Left kidney (tissue), 8 donors: Measurements from ENCODE around the gene DPH7. TPM values are rescaled to one million over a fixed set of nuclear protein-coding genes. Genes with fewer than 3 reads are reported as not detected.
"Not testable (repeated sequence)": the region's sequence is repeated elsewhere in the genome, so short reads cannot be mapped to it uniquely, and the experiment has no call there.

Source experiments
- DNase-seq: peaks from one replicate; pipeline ENCODE4 v3.0.0-alpha.2; 2013
- long read RNA-seq, 8 donors: transcript quantifications; one replicate each; lab custom pipeline, GENCODE V29; 2026
- polyA plus RNA-seq: library from polyadenylated mRNA; unstranded; fragments of 120-200 nt; gene quantifications from one replicate; pipeline ENCODE4 v1.2.1, GENCODE V29; 2013; ENCODE audit not compliant: insufficient read length

The DPH7 gene
- polyA plus RNA-seq = 55.2 TPM
- long read RNA-seq, donor 1, transcript DPH7-201 (9 exons, 1,847 nt) = major isoform, 5 of 8 reads
- long read RNA-seq, donor 1, partial matches to known transcripts = 0 of 8 reads
- long read RNA-seq, donor 1, other reads (novel, unspliced or antisense) = 0 of 8 reads
- long read RNA-seq, donor 2, partial matches to known transcripts = 8 of 13 reads
- long read RNA-seq, donor 2, other reads (novel, unspliced or antisense) = 0 of 13 reads
- long read RNA-seq, donor 3, partial matches to known transcripts = 0 of 4 reads
- long read RNA-seq, donor 3, other reads (novel, unspliced or antisense) = 0 of 4 reads
- long read RNA-seq, donor 4, partial matches to known transcripts = 0 of 1 reads
- long read RNA-seq, donor 4, other reads (novel, unspliced or antisense) = 0 of 1 reads
- long read RNA-seq, donor 5, partial matches to known transcripts = 0 of 6 reads
- long read RNA-seq, donor 5, other reads (novel, unspliced or antisense) = 0 of 6 reads
- long read RNA-seq, donor 6, partial matches to known transcripts = 14 of 15 reads
- long read RNA-seq, donor 6, other reads (novel, unspliced or antisense) = 0 of 15 reads
- long read RNA-seq, donor 7, partial matches to known transcripts = 0 of 5 reads
- long read RNA-seq, donor 7, other reads (novel, unspliced or antisense) = 0 of 5 reads
- long read RNA-seq, donor 8 = 0 reads

- peak; percentile 92 for DNase-seq
Observed at GRCh38 chr9:137578518-137579258, at the start of gene DPH7. TSS of gene DPH7 (minus strand) at chr9:137578925. CDS start at chr9:137578777, 148 bp downstream.

GRCh38 chr9:137627406-137627805 is 48.7 kb upstream of the DPH7 start:
- DNase-seq = not testable (repeated sequence)

DNA sequence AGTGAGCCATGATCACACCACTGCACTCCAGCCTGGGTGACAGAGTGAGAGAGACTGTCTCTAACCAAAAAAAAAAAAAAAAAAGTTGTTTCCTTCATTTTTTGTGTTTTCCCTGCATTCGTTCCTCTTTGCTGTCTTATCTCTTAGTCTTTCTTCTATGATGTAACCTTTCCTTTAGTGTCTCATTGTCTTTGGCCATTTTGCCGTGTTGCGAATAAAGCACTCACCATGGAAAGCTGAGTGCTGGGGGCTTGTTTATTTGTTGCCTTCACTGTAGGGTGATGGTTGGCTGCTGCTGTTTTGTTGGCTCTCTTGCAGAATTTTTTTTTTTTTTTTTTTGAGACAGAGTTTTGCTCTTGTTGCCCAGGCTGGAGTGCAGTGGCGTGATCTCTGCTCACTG is 47.7 kb upstream of the DPH7 start:
- no peak for DNase-seq

GRCh38 chr9:137622211-137622610 is 43.5 kb upstream of the DPH7 start:
- not testable (repeated sequence) for DNase-seq

DNA sequence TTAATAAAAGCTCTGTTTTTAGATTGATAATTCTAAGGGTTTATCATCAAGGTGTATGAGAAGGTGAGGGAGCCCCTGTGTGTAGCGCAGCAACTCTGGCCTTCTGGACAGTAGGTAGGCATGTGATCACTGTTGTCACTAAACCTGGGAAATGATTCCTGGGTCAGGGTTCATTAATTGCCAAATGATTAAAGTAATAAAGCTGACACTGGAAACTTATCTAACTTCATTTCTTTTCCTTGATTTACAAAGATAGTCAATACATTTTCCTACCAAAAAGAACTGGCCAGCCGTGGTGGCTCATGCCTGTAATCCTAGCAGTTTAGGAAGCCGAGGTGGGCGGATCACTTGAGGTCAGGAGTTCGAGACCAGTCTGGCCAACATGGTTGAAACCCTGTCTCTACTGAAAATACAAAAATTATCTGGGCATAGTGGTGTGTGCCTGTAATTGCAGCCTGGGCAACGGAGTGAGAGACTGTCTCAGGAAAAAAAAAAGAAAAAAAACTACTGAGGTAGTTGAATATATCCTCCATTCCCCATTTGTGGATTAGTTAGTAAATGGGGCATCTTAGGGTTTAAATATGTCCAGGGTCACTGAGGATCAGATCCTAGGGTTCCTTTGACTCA is 42.5 kb upstream of the DPH7 start:
- no peak for DNase-seq

GRCh38 chr9:137620581-137620980 is 41.9 kb upstream of the DPH7 start:
- DNase-seq = no peak

GRCh38 chr9:137620048-137620405 is 41.3 kb upstream of the DPH7 start:
- no peak for DNase-seq

GRCh38 chr9:137619240-137620047 is 40.7 kb upstream of the DPH7 start:
- DNase-seq = peak; percentile 35

DNA sequence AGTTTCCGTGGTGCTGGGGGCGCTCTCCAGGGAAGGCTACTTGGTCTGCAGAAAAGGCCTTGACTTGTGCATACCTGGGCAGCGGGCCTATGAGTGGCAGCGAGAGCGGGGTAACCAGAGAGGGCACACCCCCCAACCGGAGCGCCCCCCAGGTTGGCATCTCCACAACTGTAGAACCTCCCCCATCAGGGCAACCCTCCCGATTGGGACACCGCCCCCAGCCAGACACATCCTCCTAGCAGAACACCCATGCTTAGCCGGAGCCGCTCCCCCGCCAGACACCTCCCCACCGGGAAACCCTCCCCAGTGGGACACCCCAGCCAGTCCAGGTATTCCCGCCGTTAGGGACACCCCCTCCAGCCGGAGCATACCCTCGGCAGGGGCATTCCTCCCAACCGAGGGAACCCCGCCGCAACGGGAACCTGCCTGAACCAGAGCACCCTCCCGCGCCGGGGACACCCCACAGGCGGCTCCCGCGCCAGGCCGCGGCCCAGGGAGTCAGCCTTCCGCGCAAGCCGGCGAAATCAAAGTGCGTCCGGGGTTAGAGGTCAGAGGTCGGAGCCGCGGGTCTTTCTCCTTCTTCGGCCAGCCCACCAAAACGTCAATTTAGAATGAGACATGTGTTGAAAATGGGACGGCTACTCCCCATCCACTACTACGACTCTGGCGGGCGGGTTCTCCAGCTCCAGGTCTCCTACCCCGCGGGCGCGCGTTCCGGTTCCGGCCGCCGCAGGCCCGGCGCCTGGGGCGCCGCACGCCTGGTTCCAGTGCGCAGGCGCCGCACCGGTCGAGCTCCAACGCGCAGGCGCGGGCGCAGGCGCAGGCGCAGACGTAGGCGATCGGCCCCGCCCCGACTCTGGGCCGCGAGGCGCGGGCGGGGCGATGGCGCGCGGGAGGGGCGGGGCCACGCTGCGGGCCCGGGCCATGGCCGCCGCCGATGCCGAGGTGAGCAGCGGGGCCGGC is 39.7 kb upstream of the DPH7 start, which contains the start of gene EHMT1:
TSS of gene EHMT1 (plus strand) at position 901 of the 963 bp plus-strand sequence. CDS start at position 925, 24 bp downstream.
- DNase-seq = peak; percentile 84

- DNase-seq = no peak
Observed at GRCh38 chr9:137615387-137615871, 36.7 kb upstream of the DPH7 start.

DNA sequence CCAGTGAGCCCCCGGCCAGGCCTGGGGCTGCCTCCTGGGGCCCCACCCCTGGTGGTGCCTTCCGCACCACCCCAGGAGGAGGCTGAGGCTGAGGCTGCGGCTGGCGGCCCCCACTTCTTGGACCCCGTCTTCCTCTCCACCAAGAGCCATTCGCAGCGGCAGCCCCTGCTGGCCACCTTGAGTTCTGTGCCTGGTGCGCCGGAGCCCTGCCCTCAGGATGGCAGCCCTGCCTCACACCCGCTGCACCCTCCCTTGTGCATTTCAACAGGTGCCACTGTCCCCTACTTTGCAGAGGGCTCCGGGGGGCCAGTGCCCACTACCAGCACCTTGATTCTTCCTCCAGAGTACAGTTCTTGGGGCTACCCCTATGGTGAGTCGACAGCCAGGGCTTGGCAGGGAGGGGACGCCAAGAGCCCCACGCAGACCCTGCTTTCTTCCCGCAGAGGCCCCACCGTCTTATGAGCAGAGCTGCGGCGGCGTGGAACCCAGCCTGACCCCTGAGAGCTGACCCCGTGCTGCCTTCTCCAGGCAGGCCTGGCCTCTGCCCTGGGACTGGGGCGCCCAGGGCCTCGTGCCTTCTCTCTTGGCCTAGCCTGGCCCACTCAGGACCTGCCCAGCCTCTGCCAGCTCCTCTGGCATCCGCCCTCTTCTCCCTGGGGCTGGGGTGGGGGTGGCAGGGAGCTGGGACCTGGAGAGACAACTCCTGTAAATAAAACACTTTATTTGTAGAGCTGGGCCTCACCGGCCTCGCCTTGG is 36.1 kb upstream of the DPH7 start:
- no peak for DNase-seq

GRCh38 chr9:137613738-137614523 is 35.2 kb upstream of the DPH7 start:
- DNase-seq = no peak

GRCh38 chr9:137613259-137613658 is 34.5 kb upstream of the DPH7 start:
- DNase-seq = no peak

GRCh38 chr9:137612741-137613142 is 34.0 kb upstream of the DPH7 start:
- no peak for DNase-seq

DNA sequence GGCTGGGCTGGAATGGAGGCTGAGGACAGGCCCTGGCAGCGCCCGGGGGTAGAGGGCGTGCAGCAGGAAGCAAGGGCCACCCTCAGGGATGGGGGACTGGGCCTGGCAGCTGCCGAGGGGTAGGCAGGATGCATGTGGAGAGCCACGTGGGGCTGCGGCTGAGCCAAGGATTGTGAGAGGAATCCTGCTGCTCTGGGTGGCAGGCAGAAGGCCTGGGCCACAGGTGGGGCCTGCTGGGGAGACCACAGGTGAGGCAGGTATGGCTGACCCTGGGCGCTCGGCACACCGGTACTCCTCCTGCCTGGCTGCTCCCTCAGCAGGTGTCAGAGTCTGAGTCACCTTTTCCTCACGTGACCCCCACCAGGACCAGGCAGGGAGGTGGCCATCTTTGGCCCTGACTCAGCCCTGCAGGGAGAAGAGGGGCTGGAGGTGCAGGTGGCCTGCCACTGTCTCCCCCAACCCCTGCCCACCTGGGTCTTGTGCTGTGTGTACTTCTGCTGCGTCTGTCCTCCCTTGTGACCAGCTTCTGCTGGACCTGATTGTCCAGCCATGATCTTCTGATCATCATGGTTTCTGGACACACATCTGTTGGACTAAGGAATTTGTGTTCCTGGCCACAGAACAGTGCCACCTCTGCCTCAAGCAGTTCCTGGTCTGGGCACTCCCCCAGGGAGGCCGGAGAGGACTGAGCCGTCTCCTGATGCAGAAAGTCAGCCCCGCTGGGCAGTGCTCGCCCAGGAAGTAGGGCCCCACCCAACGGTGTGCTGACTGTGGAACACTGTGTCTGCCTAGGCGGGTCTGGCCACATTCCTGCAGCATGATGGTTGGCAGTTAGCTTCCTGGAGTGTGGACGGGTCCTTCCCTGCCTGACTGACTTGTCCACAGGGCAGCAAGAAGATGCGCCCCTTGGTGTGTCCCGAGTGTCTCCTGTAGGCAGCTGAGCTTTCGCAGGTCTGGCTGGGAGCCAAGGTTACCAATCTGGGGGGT is 33.2 kb upstream of the DPH7 start:
- no peak for DNase-seq

DNA sequence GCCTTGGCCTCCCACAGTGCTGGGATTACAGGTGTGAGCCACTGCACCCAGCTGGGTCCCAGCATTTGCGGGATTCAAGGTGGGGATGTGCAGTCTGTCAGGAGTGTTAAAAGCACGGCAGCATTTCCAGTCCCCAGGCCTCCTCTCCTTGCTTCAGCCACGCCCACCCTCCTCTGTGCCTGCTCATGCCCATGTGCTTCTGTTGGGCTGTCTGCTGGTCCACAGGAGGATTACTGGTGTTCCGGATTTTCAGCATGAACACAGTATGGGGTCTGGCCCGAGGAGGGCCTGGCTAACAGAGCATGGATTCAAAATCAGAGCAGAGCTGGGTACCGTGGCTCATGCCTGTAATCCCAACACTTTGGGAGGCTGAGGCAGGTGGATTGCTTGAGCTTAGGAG is 32.2 kb upstream of the DPH7 start:
- DNase-seq = no peak
